ENCODE results near the gene APOB.

The APOB gene

DNA sequence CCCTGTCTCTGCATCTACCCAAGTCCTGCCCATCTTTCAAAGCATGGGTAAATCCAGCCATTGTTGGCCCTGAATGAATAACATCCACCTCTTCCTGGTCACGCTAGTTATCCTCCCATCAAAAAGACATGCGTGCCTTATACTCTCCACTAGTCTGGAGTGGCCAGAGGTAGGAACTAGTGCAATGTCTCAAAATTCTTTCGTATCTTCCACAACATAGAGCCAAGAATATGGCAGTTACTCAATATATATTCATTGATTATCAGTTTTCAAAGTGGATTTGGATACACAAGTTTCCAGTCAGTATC lies 8.9 kb downstream of the APOB start:
- no peak overlapping the region for H3K4me3 ChIP-seq (ENCODE audit: low read depth, low read length)
- CTCF ChIA-PET, result no interaction called here
- DNase-seq (ENCODE audit: low read depth, low spot score), result no peak
- POLR2A ChIA-PET, result no interaction called here
- TF ChIP-seq, protein P1, sequence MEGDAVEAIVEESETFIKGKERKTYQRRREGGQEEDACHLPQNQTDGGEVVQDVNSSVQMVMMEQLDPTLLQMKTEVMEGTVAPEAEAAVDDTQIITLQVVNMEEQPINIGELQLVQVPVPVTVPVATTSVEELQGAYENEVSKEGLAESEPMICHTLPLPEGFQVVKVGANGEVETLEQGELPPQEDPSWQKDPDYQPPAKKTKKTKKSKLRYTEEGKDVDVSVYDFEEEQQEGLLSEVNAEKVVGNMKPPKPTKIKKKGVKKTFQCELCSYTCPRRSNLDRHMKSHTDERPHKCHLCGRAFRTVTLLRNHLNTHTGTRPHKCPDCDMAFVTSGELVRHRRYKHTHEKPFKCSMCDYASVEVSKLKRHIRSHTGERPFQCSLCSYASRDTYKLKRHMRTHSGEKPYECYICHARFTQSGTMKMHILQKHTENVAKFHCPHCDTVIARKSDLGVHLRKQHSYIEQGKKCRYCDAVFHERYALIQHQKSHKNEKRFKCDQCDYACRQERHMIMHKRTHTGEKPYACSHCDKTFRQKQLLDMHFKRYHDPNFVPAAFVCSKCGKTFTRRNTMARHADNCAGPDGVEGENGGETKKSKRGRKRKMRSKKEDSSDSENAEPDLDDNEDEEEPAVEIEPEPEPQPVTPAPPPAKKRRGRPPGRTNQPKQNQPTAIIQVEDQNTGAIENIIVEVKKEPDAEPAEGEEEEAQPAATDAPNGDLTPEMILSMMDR (IDR thresholded peaks at IDR 0.05; ENCODE audit: insufficient read depth, low read length, missing control alignments), result no peak

DNA sequence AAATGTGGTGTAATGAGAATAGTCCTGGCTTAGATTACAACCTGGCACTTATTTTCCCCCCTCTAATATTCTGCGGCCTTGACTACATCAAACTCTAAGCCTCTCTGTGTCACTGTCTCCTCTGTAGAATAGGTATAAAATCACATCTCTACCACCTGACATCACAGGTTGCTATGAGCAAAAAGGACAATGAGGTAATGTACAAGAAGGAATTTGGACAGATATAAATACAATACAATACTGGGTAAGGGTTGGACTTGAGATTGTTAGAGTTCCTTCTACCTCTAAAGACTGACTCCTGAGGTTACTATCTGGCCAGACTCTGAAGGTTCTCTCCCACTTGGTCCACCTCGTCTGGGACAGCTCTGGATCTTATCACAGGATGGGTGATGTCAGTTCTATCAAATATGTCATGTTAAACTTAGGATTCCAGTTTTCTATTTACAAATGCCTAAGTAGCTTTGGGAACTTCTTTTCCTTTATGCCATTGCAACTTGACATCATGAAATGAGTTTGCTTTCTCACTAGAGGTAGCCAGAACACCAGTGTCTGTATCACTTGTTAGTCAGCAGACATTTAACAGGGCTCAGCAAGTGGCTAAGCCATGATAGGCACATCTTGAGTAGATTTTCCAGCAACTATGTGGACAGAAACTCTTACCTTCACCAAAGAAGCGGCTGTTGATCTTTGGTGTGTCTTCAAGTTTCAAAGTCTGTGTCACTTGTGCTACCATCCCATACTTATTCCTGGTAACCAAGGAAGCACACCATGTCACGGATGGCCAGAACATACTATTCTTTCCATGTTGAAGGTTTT lies 9.5 kb downstream of the APOB start:
- ChIA-PET CTCF (interaction anchor here (1.1 kb wide), 1 partner anchor 10 kb away, joined by 3 read pairs; no protein-coding TSS in a partner anchor), POLR2A (no interaction called here)
- H3K4me3 ChIP-seq (ENCODE audit: low read depth, low read length), result no peak overlapping the region
- DNase-seq (ENCODE audit: low read depth, low spot score), result no peak
- TF ChIP-seq, protein P1 (IDR thresholded peaks at IDR 0.05; ENCODE audit: insufficient read depth, low read length, missing control alignments), result no peak

DNA sequence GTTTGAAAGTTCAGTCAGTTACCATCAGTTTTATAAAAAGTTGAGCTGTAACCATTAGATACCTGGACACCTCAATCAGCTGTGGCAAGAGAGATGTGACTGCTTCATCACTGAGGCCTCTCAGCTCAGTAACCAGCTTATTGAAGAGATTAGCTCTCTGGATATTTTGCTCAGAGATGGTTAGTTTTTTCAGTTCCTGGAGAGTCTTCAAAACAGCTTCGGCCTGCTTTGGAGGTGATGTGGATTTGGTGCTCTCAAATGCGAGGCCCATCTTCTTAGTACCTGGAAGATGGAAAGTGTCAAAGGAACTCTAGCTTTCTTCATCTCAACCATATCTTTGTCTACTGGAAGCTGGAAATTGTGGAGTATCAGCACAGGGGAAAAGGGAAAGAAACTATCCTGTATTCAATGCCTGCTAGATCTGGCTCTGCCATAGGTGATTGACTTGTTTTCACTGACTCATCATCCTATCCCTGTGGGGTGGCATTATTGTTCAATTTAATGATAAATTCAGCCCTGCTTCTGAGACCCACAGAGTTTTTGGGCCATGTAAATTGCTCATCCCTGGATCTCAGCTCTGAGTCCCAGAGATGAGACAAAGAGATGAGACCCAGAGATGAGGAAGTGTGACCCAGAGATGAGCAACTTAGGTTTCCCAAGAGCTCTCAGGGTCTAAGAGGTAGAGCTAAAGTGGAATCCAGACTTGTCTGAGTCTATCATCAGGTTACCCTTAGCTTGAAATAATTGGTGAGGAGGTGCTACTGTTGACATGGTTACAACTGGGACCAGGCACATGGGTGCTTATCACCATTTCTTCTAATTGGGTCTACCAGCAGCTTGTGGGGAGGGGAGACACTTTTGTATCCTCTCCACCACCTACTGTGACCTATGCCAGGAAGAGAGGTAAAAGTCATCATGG lies 10.4 kb downstream of the APOB start:
- TF ChIP-seq, protein P1 (IDR thresholded peaks at IDR 0.05; ENCODE audit: insufficient read depth, low read length, missing control alignments), result no peak
- POLR2A ChIA-PET, result no interaction called here
- no peak overlapping the region for H3K4me3 ChIP-seq (ENCODE audit: low read depth, low read length)
- CTCF ChIA-PET, result interaction anchor here (1.1 to 1.3 kb wide), 3 partner anchors 8 to 373 kb away, joined by 3 to 5 read pairs (median 3); no protein-coding TSS in a partner anchor
- no peak for DNase-seq (ENCODE audit: low read depth, low spot score)

DNA sequence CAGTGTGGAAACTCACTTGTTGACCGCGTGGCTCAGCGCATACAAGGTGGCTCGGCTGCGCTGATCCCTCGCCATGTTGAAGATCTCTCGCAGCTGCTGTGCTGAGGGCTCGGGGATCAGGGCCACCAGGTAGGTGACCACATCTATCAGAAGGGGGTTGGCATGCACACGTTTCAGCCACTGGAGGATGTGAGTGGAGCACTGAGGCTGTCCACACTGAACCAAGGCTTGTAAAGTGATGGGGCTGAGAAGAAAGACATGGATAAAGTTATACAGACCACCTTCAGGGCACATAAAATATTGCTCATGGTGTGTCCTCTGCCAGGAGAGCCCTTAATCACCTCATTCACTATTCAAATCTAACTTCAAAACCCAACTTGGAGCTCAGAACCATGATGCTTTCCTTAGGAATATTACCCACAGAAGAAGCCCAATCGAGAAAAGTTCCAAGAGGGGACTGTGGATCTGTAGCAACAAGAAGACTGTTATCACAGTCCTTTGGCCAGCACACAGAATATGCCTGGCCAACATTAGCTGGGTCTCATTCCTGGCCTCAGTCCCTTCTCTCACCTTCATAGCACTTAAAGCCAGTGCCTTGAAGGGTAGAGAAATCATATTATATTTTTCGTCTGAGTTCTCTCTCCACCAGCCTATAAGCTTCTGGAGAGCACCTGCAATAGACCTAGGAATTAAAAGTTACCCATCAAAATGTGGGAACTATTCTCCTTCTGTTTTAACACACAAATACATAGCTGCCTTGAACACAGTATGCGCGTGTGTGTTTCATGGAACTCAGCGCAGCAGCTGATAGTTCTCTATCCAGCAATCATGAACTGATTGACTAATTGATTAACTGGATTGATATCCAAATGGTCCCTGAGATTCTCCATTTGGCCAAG lies 11.3 kb downstream of the APOB start:
- DNase-seq (ENCODE audit: low read depth, low spot score), result no peak
- ChIA-PET POLR2A (no interaction called here), CTCF (interaction anchor here (1.1 to 1.3 kb wide), 2 partner anchors 9 to 372 kb away, joined by 3 to 5 read pairs; no protein-coding TSS in a partner anchor)
- no peak overlapping the region for H3K4me3 ChIP-seq (ENCODE audit: low read depth, low read length)
- TF ChIP-seq, protein P1 (IDR thresholded peaks at IDR 0.05; ENCODE audit: insufficient read depth, low read length, missing control alignments), result no peak

DNA sequence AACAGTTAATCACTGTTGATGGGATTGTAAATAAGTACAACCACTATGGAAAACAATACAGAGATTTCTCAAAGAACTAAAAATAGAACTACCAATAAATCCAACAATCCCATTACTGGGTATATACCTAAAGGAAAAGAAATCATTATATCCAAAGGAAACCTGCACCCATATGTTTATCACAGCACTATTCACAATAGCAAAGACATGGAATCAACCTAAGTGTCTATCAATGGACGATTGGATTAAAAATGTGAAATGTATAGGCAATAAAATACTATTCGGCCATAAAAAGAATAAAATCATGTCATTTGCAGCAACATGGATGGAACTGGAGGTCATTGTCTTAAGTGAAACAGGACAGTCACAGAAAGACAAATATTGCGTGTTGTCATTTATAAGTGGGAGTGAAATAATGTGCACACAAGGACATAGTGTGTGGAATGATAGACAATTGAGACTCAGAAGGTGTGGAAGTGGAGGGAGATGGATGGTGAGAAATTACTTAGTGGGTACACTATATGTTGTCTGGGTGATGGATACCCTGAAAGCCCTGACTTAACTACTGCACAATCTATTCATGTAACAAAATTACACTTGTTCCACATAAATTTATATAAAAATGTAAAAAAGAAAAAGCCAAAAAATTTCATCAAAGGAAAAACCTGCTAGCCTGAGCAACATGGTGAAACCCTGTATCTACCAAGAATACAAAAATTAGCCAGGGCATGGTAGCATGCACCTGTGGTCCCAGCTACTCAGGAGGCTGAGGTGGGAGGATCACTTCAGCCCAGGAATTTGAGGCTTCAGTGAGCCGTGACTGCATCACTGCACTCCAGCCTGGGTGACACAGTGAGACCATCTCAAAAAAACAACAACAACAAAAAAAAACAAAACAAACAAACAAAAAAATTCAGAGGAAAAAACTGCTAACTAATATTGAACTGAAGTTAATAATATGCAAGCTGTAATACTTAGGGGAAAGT lies 12.6 kb downstream of the APOB start:
- ChIA-PET CTCF (no interaction called here), POLR2A (no interaction called here)
- H3K4me3 ChIP-seq (ENCODE audit: low read depth, low read length), result no peak overlapping the region
- TF ChIP-seq, protein P1 (IDR thresholded peaks at IDR 0.05; ENCODE audit: insufficient read depth, low read length, missing control alignments), result no peak
- DNase-seq (ENCODE audit: low read depth, low spot score), result no peak
